Caco-2 (cell line): ENCODE data around the gene PDIK1L. TPM values are rescaled to one million over a fixed set of nuclear protein-coding genes. Genes with fewer than 3 reads are reported as not detected.
A peak's percentile ranks its signal among the peaks of the same experiment; 100 is the strongest.

Source experiments
- BruUV-seq: library from RNA; stranded (reverse); fragments of 400-500 nt; replicated peaks from 2 replicates; lab custom pipeline; 2021; lab: Mats Ljungman, UMichigan
- CTCF ChIA-PET: fragments of 300-600 bp; sonication (Branson Sonifier 250); formaldehyde crosslinking; loops from one replicate; lab custom pipeline; 2022; ENCODE audit warnings: antibody characterized with exemption; lab: Charles Lee
- POLR2A ChIA-PET: fragments of 300-600 bp; sonication (Branson Sonifier 250); formaldehyde crosslinking; loops from one replicate; lab custom pipeline; 2022; ENCODE audit warnings: antibody characterized with exemption; lab: Charles Lee
- DNase-seq, 2 experiments: peaks; one replicate each; pipeline versions ENCODE4 v3.0.0 to v3.0.0-alpha.2; 2020 to 2022
- H3K27me3 ChIP-seq: replicated peaks from 2 replicates; pipeline ENCODE4 v1.6.0; 2011; ENCODE audit warnings: low read length; ENCODE audit not compliant: control insufficient read depth, insufficient read depth
- H3K36me3 ChIP-seq: 2 replicates; pipeline ENCODE4 v1.5.1; 2011; ENCODE audit warnings: low read length; ENCODE audit not compliant: control insufficient read depth, insufficient read depth
- H3K4me1 ChIP-seq: fragments of 250-450 bp; sonication (Bioruptor Pico); 2 replicates; pipeline ENCODE4 v1.5.1; 2020; ENCODE audit warnings: mild to moderate bottlenecking
- H3K4me3 ChIP-seq: 2 replicates; pipeline ENCODE4 v1.5.1; 2011; ENCODE audit warnings: low read depth, mild to moderate bottlenecking, control low read depth, low read length
- H3K9me3 ChIP-seq: fragments of 250-450 bp; sonication (Bioruptor Pico); 2 replicates; pipeline ENCODE4 v1.5.1; 2020; ENCODE audit warnings: mild to moderate bottlenecking, moderate library complexity
- H3K27ac Mint-ChIP-seq: one replicate; pipeline ENCODE4 v1.8.0; 2022; ENCODE audit warnings: mixed read lengths; ENCODE audit not compliant: unreplicated experiment
- H3K27me3 Mint-ChIP-seq: one replicate; pipeline ENCODE4 v1.8.0; 2022; ENCODE audit warnings: mixed read lengths; ENCODE audit not compliant: insufficient read depth, unreplicated experiment
- H3K36me3 Mint-ChIP-seq: one replicate; pipeline ENCODE4 v1.8.0; 2022; ENCODE audit warnings: mild to moderate bottlenecking, mixed read lengths; ENCODE audit not compliant: insufficient read depth, unreplicated experiment
- H3K4me1 Mint-ChIP-seq: one replicate; pipeline ENCODE4 v1.8.0; 2022; ENCODE audit warnings: low read depth, mixed read lengths; ENCODE audit not compliant: unreplicated experiment
- H3K4me3 Mint-ChIP-seq: one replicate; pipeline ENCODE4 v1.8.0; 2022; ENCODE audit warnings: mild to moderate bottlenecking, moderate library complexity, mixed read lengths; ENCODE audit not compliant: unreplicated experiment
- H3K9me3 Mint-ChIP-seq: one replicate; pipeline ENCODE4 v1.8.0; 2022; ENCODE audit warnings: mixed read lengths; ENCODE audit not compliant: unreplicated experiment
- CTCF ChIP-seq, 2 experiments: fragments of 200-600 bp in 1 of 2; IDR thresholded peaks; 1 replicate in 1 of 2; 2 replicates in 1 of 2; pipeline versions ENCODE4 v1.5.1 to v1.8.0; 2011 to 2022; ENCODE audit warnings: antibody characterized with exemption in 1 of 2, control low read depth in 1 of 2, inconsistent platforms in 1 of 2, low read depth in 1 of 2, low read length in 1 of 2, mild to moderate bottlenecking in 1 of 2, moderate library complexity in 1 of 2; ENCODE audit not compliant: insufficient read depth in 1 of 2, severe bottlenecking in 1 of 2, unreplicated experiment in 1 of 2
- intact Hi-C: fragments of 100-400 bp; cut with micrococcal nuclease; formaldehyde crosslinking; loops from one replicate; pipeline ENCODE4 v1.10.0; 2022; ENCODE audit not compliant: unreplicated experiment
- total RNA-seq: library from RNA; stranded (reverse); gene quantifications from 2 replicates; pipeline ENCODE4 v1.2.3, GENCODE V29; 2022

The PDIK1L gene
- total RNA-seq, 1 experiment from 2014 or later, result 5.5 TPM

GRCh38 chr1:26161415-26162219, 50.0 kb downstream of the PDIK1L start:
- no peak overlapping the region for H3K27ac Mint-ChIP-seq
- H3K4me1 Mint-ChIP-seq, result peaks cover 14% of the 10 kb centered on the region
- no peaks in the 10 kb centered on the region for H3K36me3 Mint-ChIP-seq
- no peaks in the 10 kb centered on the region for H3K27me3 ChIP-seq
- ChIA-PET POLR2A (interaction anchor here (0.6 kb wide), 1 partner anchor 185 kb away, joined by 5 read pairs; no protein-coding TSS in a partner anchor), CTCF (interaction anchor here (1.2 to 2.1 kb wide), 2 partner anchors 17 to 125 kb away, joined by 5 to 13 read pairs; no protein-coding TSS in a partner anchor)
- peak overlapping the region; percentile 53 for H3K4me3 ChIP-seq
- peaks cover 29% of the 10 kb centered on the region for H3K4me1 ChIP-seq
- no peaks in the 10 kb centered on the region for H3K9me3 Mint-ChIP-seq
- peak in 1 of 2 experiments; percentile 18 for TF ChIP-seq CTCF (IDR thresholded peaks at IDR 0.05; ENCODE audit: insufficient read depth in 1 of 2, low read depth in 1 of 2, low read length in 1 of 2, severe bottlenecking in 1 of 2, unreplicated experiment in 1 of 2)
- intact Hi-C loops, result loop anchor here (1.0 to 5.0 kb wide), 2 partner anchors 16 to 124 kb away; no protein-coding TSS in a partner anchor
- TSS peak; percentile 29 for BruUV-seq
- H3K4me3 Mint-ChIP-seq, result peak overlapping the region; percentile 72
- H3K27me3 Mint-ChIP-seq, result no peaks in the 10 kb centered on the region
- H3K36me3 ChIP-seq, result no peaks in the 10 kb centered on the region
- no peaks in the 10 kb centered on the region for H3K9me3 ChIP-seq
- DNase-seq, result peak; percentile 59 to 80

DNA sequence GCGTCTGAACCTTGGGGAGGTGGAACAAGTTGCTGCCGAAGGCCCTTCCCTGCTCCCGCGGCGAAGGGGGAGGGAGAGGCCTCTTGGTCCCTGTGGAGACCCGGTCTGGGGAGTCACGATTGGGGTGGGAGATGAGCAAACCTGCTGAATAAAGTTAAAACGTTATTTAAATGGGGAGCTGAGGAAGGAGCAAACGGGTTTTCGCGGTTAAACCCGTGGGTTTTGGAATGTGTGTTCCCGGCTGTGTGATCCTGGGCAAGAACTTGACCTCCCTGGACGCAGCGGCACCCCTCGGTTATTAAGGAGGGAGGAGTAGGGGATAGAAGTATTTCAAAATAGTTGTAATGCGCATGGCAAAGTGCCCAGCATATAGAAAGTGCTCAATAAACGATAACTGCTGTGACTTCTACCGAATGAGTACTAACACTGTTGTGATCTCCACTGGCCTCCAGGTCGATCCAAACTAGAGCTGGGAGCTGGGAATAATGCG, 50.6 kb downstream of the PDIK1L start:
- no peaks in the 10 kb centered on the region for H3K9me3 Mint-ChIP-seq
- intact Hi-C loops, result loop anchor here (5.0 kb wide), 1 partner anchor 125 kb away; no protein-coding TSS in a partner anchor
- Histone ChIP-seq H3K9me3 (no peaks in the 10 kb centered on the region), H3K36me3 (no peaks in the 10 kb centered on the region), H3K4me1 (peaks cover 29% of the 10 kb centered on the region), H3K27me3 (no peaks in the 10 kb centered on the region), H3K4me3 (peak overlapping the region; percentile 53)
- no peak for DNase-seq
- no peak for TF ChIP-seq CTCF (IDR thresholded peaks at IDR 0.05; ENCODE audit: insufficient read depth in 1 of 2, low read depth in 1 of 2, low read length in 1 of 2, severe bottlenecking in 1 of 2, unreplicated experiment in 1 of 2)
- peaks cover 14% of the 10 kb centered on the region for H3K4me1 Mint-ChIP-seq
- ChIA-PET CTCF (interaction anchor here (2.1 kb wide), 1 partner anchor 17 kb away, joined by 5 read pairs; no protein-coding TSS in a partner anchor), POLR2A (no interaction called here)
- H3K36me3 Mint-ChIP-seq, result no peaks in the 10 kb centered on the region
- no TSS peak for BruUV-seq
- H3K27ac Mint-ChIP-seq, result no peak overlapping the region
- no peaks in the 10 kb centered on the region for H3K27me3 Mint-ChIP-seq
- H3K4me3 Mint-ChIP-seq, result peak overlapping the region; percentile 72

DNA sequence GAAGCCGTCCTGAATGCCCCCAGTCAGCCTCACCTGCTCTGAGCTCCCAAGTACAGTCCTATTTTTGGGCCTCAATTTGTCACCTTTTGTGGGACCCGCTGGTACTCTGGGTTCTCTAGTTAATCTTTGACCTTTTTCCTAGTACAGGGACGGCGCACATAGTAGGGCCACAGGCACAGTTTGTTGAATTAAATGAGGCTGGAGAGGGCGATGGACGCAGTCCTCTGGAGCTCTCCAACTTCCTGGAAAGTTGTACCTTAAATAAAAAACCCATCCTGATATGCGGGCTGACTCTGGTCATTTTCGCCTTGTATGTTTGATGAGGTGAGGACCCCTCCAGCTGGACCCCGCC, 52.0 kb downstream of the PDIK1L start:
- ChIA-PET POLR2A (no interaction called here), CTCF (interaction anchor here (0.7 kb wide), 1 partner anchor 35 kb away, joined by 3 read pairs; no protein-coding TSS in a partner anchor)
- TF ChIP-seq CTCF (IDR thresholded peaks at IDR 0.05; ENCODE audit: insufficient read depth in 1 of 2, low read depth in 1 of 2, low read length in 1 of 2, severe bottlenecking in 1 of 2, unreplicated experiment in 1 of 2), result no peak
- BruUV-seq, result no TSS peak
- no peaks in the 10 kb centered on the region for H3K27me3 Mint-ChIP-seq
- H3K27me3 ChIP-seq, result no peaks in the 10 kb centered on the region
- intact Hi-C loops, result loop anchor here (5.0 kb wide), 1 partner anchor 126 kb away; no protein-coding TSS in a partner anchor
- no peaks in the 10 kb centered on the region for H3K36me3 ChIP-seq
- H3K4me3 ChIP-seq, result peak overlapping the region; percentile 19; the same call in 1 of the 2 replicates
- H3K9me3 ChIP-seq, result no peaks in the 10 kb centered on the region
- DNase-seq, result no peak
- peaks cover 6% of the 10 kb centered on the region for H3K4me1 Mint-ChIP-seq
- H3K36me3 Mint-ChIP-seq, result no peaks in the 10 kb centered on the region
- no peaks in the 10 kb centered on the region for H3K9me3 Mint-ChIP-seq
- peak overlapping the region; percentile 64 for H3K4me3 Mint-ChIP-seq
- peaks cover 19% of the 10 kb centered on the region for H3K4me1 ChIP-seq
- no peak overlapping the region for H3K27ac Mint-ChIP-seq
